ENCODE data around the gene PRELID3B. TPM values are rescaled to one million over a fixed set of nuclear protein-coding genes. Genes with fewer than 3 reads are reported as not detected.

The PRELID3B gene
- total and polyA plus RNA-seq, 7 donors = 23.2 to 61.2 (median 34.7) TPM

- no peak for TF ChIP-seq CTCF (IDR thresholded peaks at IDR 0.05)
- no peak overlapping the region for H3K27ac ChIP-seq
- no peaks in the 10 kb centered on the region for H3K9me3 ChIP-seq
- no peaks in the 10 kb centered on the region for H3K4me1 ChIP-seq
- H3K36me3 ChIP-seq (ENCODE audit: insufficient read depth in 1 of 2, low read depth in 1 of 2) = peaks cover 2 to 17% of the 10 kb centered on the region in 2 donors
- no peaks in the 10 kb centered on the region for H3K27me3 ChIP-seq (ENCODE audit: insufficient read depth in 3 of 3, low read length in 2 of 3)
- DNase-seq (no peak), ATAC-seq (no peak)
- intact Hi-C loops (cut with DNase I) = no loop called here
- 91 to 92% (median 92%) methylated on average over 9 to 10 of the region's 10 CpGs for WGBS, 3 donors
- no peak overlapping the region for H3K4me3 ChIP-seq
Measured at GRCh38 chr20:59018817-59019216, 23.8 kb downstream of the PRELID3B start.

- DNase-seq (no peak), ATAC-seq (no peak)
- no peaks in the 10 kb centered on the region for H3K9me3 ChIP-seq
- H3K27ac ChIP-seq = no peak overlapping the region
- peaks cover 2 to 6% of the 10 kb centered on the region in 2 donors for H3K36me3 ChIP-seq (ENCODE audit: insufficient read depth in 1 of 2, low read depth in 1 of 2)
- 89 to 90% (median 89%) methylated on average over 16 of the region's 16 CpGs for WGBS, 3 donors
- H3K4me3 ChIP-seq = no peak overlapping the region
- H3K4me1 ChIP-seq = no peaks in the 10 kb centered on the region
- intact Hi-C loops (cut with DNase I) = no loop called here
- TF ChIP-seq CTCF (IDR thresholded peaks at IDR 0.05) = no peak
- H3K27me3 ChIP-seq (ENCODE audit: insufficient read depth in 3 of 3, low read length in 2 of 3) = no peaks in the 10 kb centered on the region
Measured at GRCh38 chr20:59017493-59018231, 24.9 kb downstream of the PRELID3B start.

GRCh38 chr20:59016795-59017492 lies 25.6 kb downstream of the PRELID3B start:
- no peaks in the 10 kb centered on the region for H3K4me1 ChIP-seq
- 56 to 72% (median 58%) methylated on average over 4 of the region's 4 CpGs for WGBS, 3 donors
- intact Hi-C loops (cut with DNase I) = no loop called here
- H3K9me3 ChIP-seq = no peaks in the 10 kb centered on the region
- DNase-seq = no peak
- H3K4me3 ChIP-seq = no peak overlapping the region
- no peak for ATAC-seq
- TF ChIP-seq CTCF (IDR thresholded peaks at IDR 0.05) = no peak
- no peaks in the 10 kb centered on the region for H3K36me3 ChIP-seq (ENCODE audit: insufficient read depth in 1 of 2, low read depth in 1 of 2)
- H3K27ac ChIP-seq = no peak overlapping the region
- H3K27me3 ChIP-seq (ENCODE audit: insufficient read depth in 3 of 3, low read length in 2 of 3) = no peaks in the 10 kb centered on the region

- no peak for TF ChIP-seq CTCF (IDR thresholded peaks at IDR 0.05)
- H3K4me3 ChIP-seq = no peak overlapping the region
- peaks cover 2% of the 10 kb centered on the region for H3K4me1 ChIP-seq
- ATAC-seq (no peak), DNase-seq (no peak)
- no peaks in the 10 kb centered on the region for H3K36me3 ChIP-seq (ENCODE audit: insufficient read depth in 1 of 2, low read depth in 1 of 2)
- H3K9me3 ChIP-seq = no peaks in the 10 kb centered on the region
- H3K27ac ChIP-seq = no peak overlapping the region
- intact Hi-C loops (cut with DNase I) = no loop called here
- 79 to 89% (median 80%) methylated on average over 16 of the region's 16 CpGs for WGBS, 3 donors
- H3K27me3 ChIP-seq (ENCODE audit: insufficient read depth in 3 of 3, low read length in 2 of 3) = no peaks in the 10 kb centered on the region
Measured at GRCh38 chr20:59015812-59016711, 26.5 kb downstream of the PRELID3B start.
